Panc1 (cell line): ENCODE measurements around the gene ALDH1A3. TPM values are rescaled to one million over a fixed set of nuclear protein-coding genes. Genes with fewer than 3 reads are reported as not detected.

ENCODE experiments used
- ATAC-seq: fragments of 200-7000 bp; cut with Tn5 transposase; 2 replicates; pipeline ENCODE4 v1.9.1; 2020; ENCODE audit warnings: mild to moderate bottlenecking, moderate library complexity
- BruUV-seq: library from RNA; stranded (reverse); fragments of 400-500 nt; replicated peaks from 2 replicates; lab custom pipeline; 2021; lab: Mats Ljungman, UMichigan
- CTCF ChIA-PET: fragments of 300-600 bp; sonication (Branson Sonifier 250); formaldehyde crosslinking; loops from one replicate; lab custom pipeline; 2022; ENCODE audit warnings: antibody characterized with exemption; lab: Charles Lee
- POLR2A ChIA-PET: fragments of 300-600 bp; sonication (Branson Sonifier 250); formaldehyde crosslinking; loops from one replicate; lab custom pipeline; 2022; ENCODE audit warnings: antibody characterized with exemption; lab: Charles Lee
- DNase-seq: peaks from one replicate; pipeline ENCODE4 v3.0.0-alpha.2; 2010; ENCODE audit warnings: low read depth, low spot score
- H3K27ac ChIP-seq: 2 replicates; pipeline ENCODE4 v1.5.1; 2011; ENCODE audit warnings: mild to moderate bottlenecking, low read length, inconsistent platforms
- H3K27me3 ChIP-seq: fragments of 200-500 bp; sonication (Bioruptor generic); 2 replicates; pipeline ENCODE4 v1.6.0; 2014; ENCODE audit warnings: low read length, inconsistent platforms; ENCODE audit not compliant: control insufficient read depth, insufficient read depth
- H3K36me3 ChIP-seq: fragments of 200-500 bp; sonication (Bioruptor generic); 2 replicates; pipeline ENCODE4 v1.5.1; 2014; ENCODE audit warnings: inconsistent platforms, mild to moderate bottlenecking, low read length, moderate library complexity; ENCODE audit not compliant: control insufficient read depth, insufficient read depth
- H3K4me1 ChIP-seq: 2 replicates; pipeline ENCODE4 v1.5.1; 2011; ENCODE audit warnings: inconsistent platforms, mild to moderate bottlenecking, low read length, moderate library complexity; ENCODE audit not compliant: control insufficient read depth, insufficient read depth
- H3K4me3 ChIP-seq, 2 experiments: 2 replicates each; pipeline ENCODE4 v1.5.1; 2011 to 2012; ENCODE audit warnings: low read depth in 2 of 2, low read length in 2 of 2, mild to moderate bottlenecking in 2 of 2, inconsistent platforms in 1 of 2, moderate library complexity in 1 of 2
- H3K9me3 ChIP-seq: fragments of 200-500 bp; sonication (Bioruptor generic); 2 replicates; pipeline ENCODE4 v1.5.1; 2014; ENCODE audit warnings: low read depth, mild to moderate bottlenecking, inconsistent platforms, low read length, moderate library complexity; ENCODE audit not compliant: control insufficient read depth, insufficient read depth
- CTCF ChIP-seq: fragments of 450-650 bp; IDR thresholded peaks from 2 replicates; pipeline ENCODE4 v1.5.1; 2017; ENCODE audit warnings: mild to moderate bottlenecking
- POLR2AphosphoS5 ChIP-seq: IDR thresholded peaks from 2 replicates; pipeline ENCODE4 v1.6.1; 2012; ENCODE audit warnings: mild to moderate bottlenecking, low read depth, low read length, moderate library complexity
- REST ChIP-seq, 2 experiments: IDR thresholded peaks; 2 replicates each; pipeline ENCODE4 v1.6.1; 2011 to 2012; ENCODE audit warnings: low read depth in 2 of 2, control low read depth in 1 of 2, low read length in 1 of 2, mild to moderate bottlenecking in 1 of 2, moderate library complexity in 1 of 2; ENCODE audit not compliant: insufficient read depth in 1 of 2
- SIN3A ChIP-seq: IDR thresholded peaks from 2 replicates; pipeline ENCODE4 v1.6.1; 2012; ENCODE audit warnings: low read depth, mild to moderate bottlenecking, low read length, moderate library complexity, borderline replicate concordance; ENCODE audit not compliant: insufficient read depth
- TCF7L2 ChIP-seq: IDR thresholded peaks from 2 replicates; pipeline ENCODE4 v1.6.1; 2011; ENCODE audit warnings: mild to moderate bottlenecking, low read depth, low read length, inconsistent platforms
- in situ Hi-C: cut with HindIII; loops from 2 replicates; pipeline ENCODE4 v1.10.0; 2016; ENCODE audit warnings: low sequenced_read_pairs, low pct_unique_long_range_greater_than_20kb
- intact Hi-C: fragments of 100-400 bp; cut with micrococcal nuclease; formaldehyde crosslinking; loops from one replicate; pipeline ENCODE4 v1.10.0; 2022; ENCODE audit not compliant: unreplicated experiment
- total RNA-seq: library from RNA; stranded (reverse); gene quantifications from one replicate; pipeline ENCODE4 v1.2.1, GENCODE V29; 2021; ENCODE audit not compliant: unreplicated experiment

Gene ALDH1A3
- total RNA-seq, 1 experiment from 2014 or later = 143 TPM

- CTCF ChIA-PET = no interaction called here
Measured at GRCh38 chr15:100948430-100948762, 68.8 kb downstream of the ALDH1A3 start.

GRCh38 chr15:100949691-100950090 is 70.1 kb downstream of the ALDH1A3 start:
- peaks cover 18% of the 10 kb centered on the region for H3K4me1 ChIP-seq
- TF ChIP-seq POLR2AphosphoS5 = no peak
- H3K36me3 ChIP-seq = no peaks in the 10 kb centered on the region
- CTCF ChIA-PET = no interaction called here
- H3K4me3 ChIP-seq = no peak overlapping the region
- H3K9me3 ChIP-seq = no peaks in the 10 kb centered on the region
- H3K27me3 ChIP-seq = no peaks in the 10 kb centered on the region
- DNase-seq (no peak), ATAC-seq (no peak)
- POLR2A ChIA-PET = no interaction called here
- intact Hi-C loops (no loop called here), in situ Hi-C loops (no loop called here)
- H3K27ac ChIP-seq = peak overlapping the region; percentile 5; the same call in 1 of the 2 replicates
- BruUV-seq = no TSS peak

More at GRCh38 chr15:100948430-100948762, 68.8 kb downstream of the ALDH1A3 start:
- POLR2A ChIA-PET = no interaction called here
- H3K27ac ChIP-seq = peak overlapping the region; percentile 74
- H3K36me3 ChIP-seq = no peaks in the 10 kb centered on the region
- ATAC-seq (no peak), DNase-seq (no peak)
- intact Hi-C loops (no loop called here), in situ Hi-C loops (no loop called here)
- H3K27me3 ChIP-seq = no peaks in the 10 kb centered on the region
- TF ChIP-seq CTCF = no peak
- TF ChIP-seq SIN3A = no peak
- TF ChIP-seq TCF7L2 = no peak
- no peak for TF ChIP-seq POLR2AphosphoS5
- TF ChIP-seq REST (IDR thresholded peaks at IDR 0.05; ENCODE audit: insufficient read depth in 1 of 2, low read depth in 2 of 2, low read length in 1 of 2) = no peak
- H3K4me1 ChIP-seq = peaks cover 29% of the 10 kb centered on the region
- no peak overlapping the region for H3K4me3 ChIP-seq
- no TSS peak for BruUV-seq
- H3K9me3 ChIP-seq = no peaks in the 10 kb centered on the region

- in situ Hi-C loops = no loop called here
- no TSS peak for BruUV-seq
- TF ChIP-seq POLR2AphosphoS5 (no peak), CTCF (no peak)
- Histone ChIP-seq H3K4me1 (peaks cover 27% of the 10 kb centered on the region), H3K4me3 (no peak overlapping the region), H3K27me3 (no peaks in the 10 kb centered on the region), H3K9me3 (no peaks in the 10 kb centered on the region), H3K27ac (peak overlapping the region; percentile 100), H3K36me3 (no peaks in the 10 kb centered on the region)
- ATAC-seq = no peak
- CTCF ChIA-PET = no interaction called here
- POLR2A ChIA-PET = no interaction called here
- intact Hi-C loops = no loop called here
- DNase-seq = no peak
Measured at GRCh38 chr15:100951965-100952364, 72.3 kb downstream of the ALDH1A3 start.
